Thymus (tissue), 14 donors: ENCODE data around the gene SNX20. TPM values are rescaled to one million over a fixed set of nuclear protein-coding genes. Genes with fewer than 3 reads are reported as not detected.
A peak's percentile ranks its signal among the peaks of the same experiment; 100 is the strongest.

Experiments
- DNase-seq, 9 donors: peaks; one replicate each; pipeline ENCODE4 v3.0.0-alpha.2; 2013; ENCODE audit warnings: low spot score in 9 of 9, low read depth in 6 of 9, missing footprints in 1 of 9
- H3K27ac ChIP-seq, 2 donors: one replicate each; pipeline ENCODE4 v1.5.1; 2013; ENCODE audit warnings: control low read depth in 1 of 2, low read depth in 1 of 2, low read length in 1 of 2, mild to moderate bottlenecking in 1 of 2, moderate library complexity in 1 of 2
- H3K27me3 ChIP-seq, 2 donors: one replicate each; pipeline ENCODE4 v1.5.1; 2013; ENCODE audit warnings: low read length in 1 of 2; ENCODE audit not compliant: control insufficient read depth in 2 of 2, insufficient read depth in 1 of 2
- H3K36me3 ChIP-seq, 2 donors: one replicate each; pipeline ENCODE4 v1.5.1; 2013; ENCODE audit warnings: low read length in 1 of 2, mild to moderate bottlenecking in 1 of 2, moderate library complexity in 1 of 2; ENCODE audit not compliant: control insufficient read depth in 2 of 2, insufficient read depth in 2 of 2
- H3K4me1 ChIP-seq, 2 donors: one replicate each; pipeline ENCODE4 v1.5.1; 2013; ENCODE audit warnings: low read length in 2 of 2; ENCODE audit not compliant: control insufficient read depth in 2 of 2, insufficient read depth in 2 of 2
- H3K4me3 ChIP-seq, 2 donors: one replicate each; pipeline ENCODE4 v1.5.1; 2013; ENCODE audit warnings: low read length in 2 of 2, control low read depth in 1 of 2, mild to moderate bottlenecking in 1 of 2
- H3K9me3 ChIP-seq, 2 donors: one replicate each; pipeline ENCODE4 v1.5.1; 2013; ENCODE audit warnings: low read length in 1 of 2, mild to moderate bottlenecking in 1 of 2; ENCODE audit not compliant: control insufficient read depth in 2 of 2, insufficient read depth in 1 of 2
- WGBS: extraction: QIAGEN DNeasy Blood & Tissue Kit; methylation state at CpG from one replicate; pipeline ENCODE4 v1.1.7; 2013; 5-methylcytosine and 5-hydroxymethylcytosine counted together
- long read RNA-seq, 10 donors: transcript quantifications; one replicate each; lab custom pipeline, GENCODE V29; 2026
- polyA plus RNA-seq: library from polyadenylated mRNA; stranded (reverse); fragments of 200-250 nt; gene quantifications from one replicate; pipeline ENCODE4 v1.2.3, GENCODE V29; 2013
- total RNA-seq: library from RNA; stranded (reverse); fragments of 120-200 nt; gene quantifications from one replicate; pipeline ENCODE4 v1.2.4, GENCODE V29; 2013
- donor health status: healthy.

The SNX20 gene, protein sequence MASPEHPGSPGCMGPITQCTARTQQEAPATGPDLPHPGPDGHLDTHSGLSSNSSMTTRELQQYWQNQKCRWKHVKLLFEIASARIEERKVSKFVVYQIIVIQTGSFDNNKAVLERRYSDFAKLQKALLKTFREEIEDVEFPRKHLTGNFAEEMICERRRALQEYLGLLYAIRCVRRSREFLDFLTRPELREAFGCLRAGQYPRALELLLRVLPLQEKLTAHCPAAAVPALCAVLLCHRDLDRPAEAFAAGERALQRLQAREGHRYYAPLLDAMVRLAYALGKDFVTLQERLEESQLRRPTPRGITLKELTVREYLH
- total RNA-seq (34.2 TPM), polyA plus RNA-seq (25.0 TPM)
- long read RNA-seq, donor 1, partial matches to known transcripts = 0 of 1 reads
- long read RNA-seq, donor 1, other reads (novel, unspliced or antisense) = 0 of 1 reads
- long read RNA-seq, donor 2 = 0 reads
- long read RNA-seq, donor 3, transcript SNX20-202 (4 exons, 2,904 nt) = minor isoform, 10 of 39 reads
- long read RNA-seq, donor 3, transcript SNX20-201 (4 exons, 3,304 nt) = major isoform, 13 of 39 reads
- long read RNA-seq, donor 3, partial matches to known transcripts = 14 of 39 reads
- long read RNA-seq, donor 3, other reads (novel, unspliced or antisense) = 0 of 39 reads
- long read RNA-seq, donor 4, transcript SNX20-202 (4 exons, 2,904 nt) = major isoform, 7 of 9 reads
- long read RNA-seq, donor 4, partial matches to known transcripts = 0 of 9 reads
- long read RNA-seq, donor 4, other reads (novel, unspliced or antisense) = 0 of 9 reads
- long read RNA-seq, donor 5, transcript SNX20-201 (4 exons, 3,304 nt) = major isoform, 16 of 37 reads
- long read RNA-seq, donor 5, transcript SNX20-202 (4 exons, 2,904 nt) = minor isoform, 15 of 37 reads
- long read RNA-seq, donor 5, partial matches to known transcripts = 5 of 37 reads
- long read RNA-seq, donor 5, other reads (novel, unspliced or antisense) = 0 of 37 reads
- long read RNA-seq, donor 6, transcript SNX20-201 (4 exons, 3,304 nt) = major isoform, 9 of 13 reads
- long read RNA-seq, donor 6, partial matches to known transcripts = 0 of 13 reads
- long read RNA-seq, donor 6, other reads (novel, unspliced or antisense) = 0 of 13 reads
- long read RNA-seq, donor 7, transcript SNX20-202 (4 exons, 2,904 nt) = major isoform, 14 of 25 reads
- long read RNA-seq, donor 7, transcript SNX20-201 (4 exons, 3,304 nt) = minor isoform, 11 of 25 reads
- long read RNA-seq, donor 7, partial matches to known transcripts = 0 of 25 reads
- long read RNA-seq, donor 7, other reads (novel, unspliced or antisense) = 0 of 25 reads
- long read RNA-seq, donor 8, transcript SNX20-201 (4 exons, 3,304 nt) = major isoform, 5 of 7 reads
- long read RNA-seq, donor 8, partial matches to known transcripts = 0 of 7 reads
- long read RNA-seq, donor 8, other reads (novel, unspliced or antisense) = 0 of 7 reads
- long read RNA-seq, donor 9, transcript SNX20-201 (4 exons, 3,304 nt) = major isoform, 5 of 11 reads
- long read RNA-seq, donor 9, transcript SNX20-202 (4 exons, 2,904 nt) = major isoform, 5 of 11 reads
- long read RNA-seq, donor 9, partial matches to known transcripts = 0 of 11 reads
- long read RNA-seq, donor 9, other reads (novel, unspliced or antisense) = 0 of 11 reads
- long read RNA-seq, donor 10, transcript SNX20-201 (4 exons, 3,304 nt) = major isoform, 13 of 20 reads
- long read RNA-seq, donor 10, transcript SNX20-202 (4 exons, 2,904 nt) = minor isoform, 7 of 20 reads
- long read RNA-seq, donor 10, partial matches to known transcripts = 0 of 20 reads
- long read RNA-seq, donor 10, other reads (novel, unspliced or antisense) = 0 of 20 reads

DNA sequence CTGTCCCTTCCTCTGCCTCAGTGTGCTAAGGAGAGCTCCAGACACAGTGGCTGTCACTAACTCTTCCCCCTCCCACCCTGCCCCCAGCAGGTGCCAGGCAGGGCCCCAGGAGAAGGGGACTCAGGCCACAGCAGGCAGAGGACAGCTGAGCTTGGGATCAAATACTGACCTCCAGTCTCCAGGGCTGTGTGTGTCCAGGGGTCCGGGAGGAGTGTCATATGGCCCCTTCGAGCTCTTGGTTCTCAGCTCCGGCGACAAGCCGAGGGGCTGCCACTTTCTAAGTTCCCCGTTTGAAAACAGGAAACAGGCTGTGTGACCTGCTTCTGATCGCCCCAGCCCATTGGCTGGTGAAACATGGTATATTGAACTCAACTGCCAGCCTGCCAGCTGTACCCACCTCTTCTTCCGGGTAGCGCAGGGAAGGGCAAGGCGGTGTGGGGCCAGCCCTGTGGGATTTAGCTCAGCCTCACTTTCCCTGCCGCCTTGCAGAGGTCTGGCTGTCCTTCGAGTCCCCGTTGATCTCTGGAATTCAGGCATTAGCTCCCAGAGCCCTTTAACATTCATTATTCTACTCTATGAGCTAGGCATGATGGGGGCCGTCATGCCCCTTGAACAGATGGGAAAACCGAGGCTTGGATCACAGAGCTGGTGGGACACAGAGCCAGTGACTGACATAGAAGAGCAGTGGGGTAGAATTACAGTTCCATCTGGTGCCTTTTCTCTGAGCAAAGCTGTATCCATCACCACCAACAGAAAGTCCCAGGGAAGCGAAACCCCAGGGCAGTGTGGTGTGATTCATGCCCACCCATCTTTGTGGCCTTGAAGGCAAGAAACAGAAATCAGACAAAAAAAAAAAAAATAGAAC is at the start of gene SNX20:
TSS of gene SNX20 (minus strand) at position 292 of the 865 bp plus-strand sequence. CDS start 3,786 bp downstream, outside the sequence.
- Histone ChIP-seq H3K4me1 (peaks cover 46 to 63% of the 10 kb centered on the region in 2 donors), H3K36me3 (peaks cover 29% of the 10 kb centered on the region in 2 donors), H3K27me3 (no peaks in the 10 kb centered on the region), H3K27ac (peak within 1 kb of the TSS; percentile 91), H3K4me3 (peak within 1 kb of the TSS; percentile 80 to 89), H3K9me3 (peaks cover 0 to 5% of the 10 kb centered on the region in 2 donors)
- WGBS = 24% methylated on average over 16 of the region's 16 CpGs
- DNase-seq = peak; percentile 65 to 95 (median 82)

- Histone ChIP-seq H3K27ac (no peak overlapping the region), H3K4me1 (peaks cover 5 to 9% of the 10 kb centered on the region in 2 donors), H3K27me3 (no peaks in the 10 kb centered on the region), H3K36me3 (no peaks in the 10 kb centered on the region), H3K9me3 (peaks cover 0 to 3% of the 10 kb centered on the region in 2 donors), H3K4me3 (no peak overlapping the region)
- no peak for DNase-seq
These were observed 43.2 kb upstream of the SNX20 start for GRCh38 chr16:50724306-50724705.

DNA sequence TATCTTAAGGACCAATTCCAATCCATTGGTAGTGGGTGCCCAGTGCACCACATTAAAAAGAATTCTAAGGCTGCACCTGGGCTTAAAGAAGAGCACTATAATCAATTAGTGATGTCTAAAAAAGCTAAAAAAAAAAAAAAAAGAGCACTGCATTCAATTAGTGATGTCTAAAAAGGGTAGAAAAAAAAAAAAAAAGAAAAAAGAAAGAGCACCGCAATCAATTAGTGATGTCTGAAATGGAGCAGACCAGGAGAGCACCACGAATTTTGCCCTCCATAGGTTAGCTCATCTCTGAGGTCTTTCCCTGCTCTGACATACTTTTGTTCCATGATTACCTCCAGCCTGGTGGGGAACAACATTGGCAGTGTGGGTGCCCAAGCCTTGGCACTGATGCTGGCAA is 41.8 kb upstream of the SNX20 start:
- no peak overlapping the region for H3K4me3 ChIP-seq
- H3K4me1 ChIP-seq = peaks cover 5 to 11% of the 10 kb centered on the region in 2 donors
- no peak overlapping the region for H3K27ac ChIP-seq
- no peak for DNase-seq
- H3K9me3 ChIP-seq = peaks cover 0 to 3% of the 10 kb centered on the region in 2 donors
- no peaks in the 10 kb centered on the region for H3K27me3 ChIP-seq
- WGBS = 99% methylated on average over 2 of the region's 2 CpGs
- no peaks in the 10 kb centered on the region for H3K36me3 ChIP-seq

DNA sequence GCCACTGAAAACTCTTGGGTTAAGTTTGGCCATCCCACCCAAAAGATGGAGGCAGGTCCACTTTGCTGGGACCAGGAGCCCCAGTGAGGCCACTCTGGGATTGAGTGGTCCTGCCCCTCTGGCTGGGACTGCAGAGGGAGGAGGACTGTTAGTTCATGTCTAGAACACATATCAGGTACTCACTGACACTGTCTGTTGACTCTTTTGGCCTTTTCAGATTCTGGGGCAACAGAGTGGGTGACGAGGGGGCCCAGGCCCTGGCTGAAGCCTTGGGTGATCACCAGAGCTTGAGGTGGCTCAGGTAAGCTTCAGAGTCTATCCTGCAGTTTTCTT is 41.3 kb upstream of the SNX20 start:
- H3K36me3 ChIP-seq = no peaks in the 10 kb centered on the region
- no peak overlapping the region for H3K27ac ChIP-seq
- H3K9me3 ChIP-seq = peaks cover 0 to 3% of the 10 kb centered on the region in 2 donors
- peaks cover 5 to 11% of the 10 kb centered on the region in 2 donors for H3K4me1 ChIP-seq
- no peak for DNase-seq
- 95% methylated on average over 1 of the region's 1 CpG for WGBS
- H3K4me3 ChIP-seq = no peak overlapping the region
- H3K27me3 ChIP-seq = no peaks in the 10 kb centered on the region

- Histone ChIP-seq H3K9me3 (peaks cover 0 to 3% of the 10 kb centered on the region in 2 donors), H3K27ac (no peak overlapping the region), H3K4me1 (peaks cover 5 to 14% of the 10 kb centered on the region in 2 donors), H3K36me3 (no peaks in the 10 kb centered on the region), H3K4me3 (no peak overlapping the region), H3K27me3 (no peaks in the 10 kb centered on the region)
- WGBS = 96% methylated on average over 6 of the region's 6 CpGs
- no peak for DNase-seq
These were observed 40.7 kb upstream of the SNX20 start for GRCh38 chr16:50721549-50722404.

DNA sequence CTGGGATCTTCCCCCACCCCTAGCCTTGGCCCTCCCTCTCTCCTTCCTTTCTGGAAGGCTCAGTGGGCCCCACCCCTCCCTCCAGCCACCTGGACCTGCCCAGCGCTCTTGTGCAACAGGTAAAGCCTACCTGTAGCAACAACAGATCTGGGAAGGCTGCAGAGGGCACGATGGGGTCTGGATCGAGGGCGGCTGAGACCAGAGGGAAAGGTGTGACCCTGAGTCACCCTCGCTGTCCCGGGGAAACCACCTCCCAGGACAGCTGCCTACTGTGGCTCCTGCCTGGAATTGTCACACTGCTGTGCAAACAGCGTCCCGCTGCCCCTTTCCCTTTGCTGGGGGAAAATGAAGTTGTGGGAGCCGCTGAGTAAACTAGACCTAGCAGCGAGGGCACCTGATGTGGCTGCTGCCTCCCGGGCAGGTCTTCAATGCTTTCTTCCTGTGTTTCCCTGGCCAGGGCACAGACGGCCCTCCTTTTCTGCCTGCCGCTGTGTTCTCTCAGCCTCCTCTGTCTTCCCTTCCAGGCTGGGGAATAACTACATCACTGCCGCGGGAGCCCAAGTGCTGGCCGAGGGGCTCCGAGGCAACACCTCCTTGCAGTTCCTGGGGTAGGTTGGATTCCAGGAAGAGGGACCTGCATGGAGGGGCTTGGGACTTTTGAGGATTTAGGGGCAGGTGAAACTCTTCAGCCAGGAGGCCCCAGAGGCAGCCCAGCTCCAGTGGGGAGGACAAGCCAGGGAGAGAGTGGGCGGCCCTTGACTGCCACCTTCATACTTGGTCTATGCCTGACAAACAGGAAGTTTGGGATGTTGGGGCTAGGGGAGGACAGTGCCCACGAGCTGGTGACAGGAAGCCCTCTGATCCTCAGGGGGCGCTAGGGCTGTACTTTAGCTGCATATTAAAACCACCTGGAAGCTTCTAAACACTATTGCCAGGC is 38.6 kb upstream of the SNX20 start:
- Histone ChIP-seq H3K9me3 (peaks cover 0 to 1% of the 10 kb centered on the region in 2 donors), H3K4me1 (peaks cover 5 to 14% of the 10 kb centered on the region in 2 donors), H3K27ac (peak overlapping the region in 1 of 2 donors; percentile 52), H3K36me3 (no peaks in the 10 kb centered on the region), H3K27me3 (no peaks in the 10 kb centered on the region), H3K4me3 (no peak overlapping the region)
- WGBS = 84% methylated on average over 20 of the region's 20 CpGs
- peak in 2 of 9 donors; percentile 30 to 49 for DNase-seq
